ENCODE measurements around the gene FERMT2.
A peak's percentile ranks its signal among the peaks of the same experiment; 100 is the strongest.

The FERMT2 gene

GRCh38 chr14:52827426-52827825 lies 123.4 kb downstream of the FERMT2 start:
- Histone ChIP-seq H3K27ac (no peak overlapping the region), H3K4me3 (ENCODE audit: low read depth, low read length) (no peak overlapping the region), H3K4me1 (no peaks in the 10 kb centered on the region), H3K4me2 (ENCODE audit: low read length) (no peak overlapping the region), H3K79me2 (no peaks in the 10 kb centered on the region), H2AFZ (no peak overlapping the region), H3K27me3 (ENCODE audit: control insufficient read depth, insufficient read depth, low read length) (no peaks in the 10 kb centered on the region), H3K9me3 (ENCODE audit: control insufficient read depth, low read length) (no peaks in the 10 kb centered on the region), H3K36me3 (ENCODE audit: control insufficient read depth, insufficient read depth, low read length) (no peaks in the 10 kb centered on the region), H3K9ac (no peak overlapping the region)
- no peak for TF ChIP-seq CTCF (IDR thresholded peaks at IDR 0.05)

- H3K9me3 ChIP-seq (ENCODE audit: control insufficient read depth, low read length) = no peaks in the 10 kb centered on the region
- no peak overlapping the region for H3K9ac ChIP-seq
- TF ChIP-seq CTCF (IDR thresholded peaks at IDR 0.05) = no peak
- H3K79me2 ChIP-seq = no peaks in the 10 kb centered on the region
- H3K4me1 ChIP-seq = no peaks in the 10 kb centered on the region
- no peak overlapping the region for H3K27ac ChIP-seq
- no peaks in the 10 kb centered on the region for H3K27me3 ChIP-seq (ENCODE audit: control insufficient read depth, insufficient read depth, low read length)
- H2AFZ ChIP-seq = no peak overlapping the region
- no peak overlapping the region for H3K4me3 ChIP-seq (ENCODE audit: low read depth, low read length)
- no peaks in the 10 kb centered on the region for H3K36me3 ChIP-seq (ENCODE audit: control insufficient read depth, insufficient read depth, low read length)
- H3K4me2 ChIP-seq (ENCODE audit: low read length) = no peak overlapping the region
Observed at GRCh38 chr14:52825085-52825484, 125.8 kb downstream of the FERMT2 start.

- no peaks in the 10 kb centered on the region for H3K4me1 ChIP-seq
- H3K79me2 ChIP-seq = no peaks in the 10 kb centered on the region
- H2AFZ ChIP-seq = peak overlapping the region; percentile 7
- H3K9ac ChIP-seq = no peak overlapping the region
- no peak overlapping the region for H3K27ac ChIP-seq
- no peaks in the 10 kb centered on the region for H3K36me3 ChIP-seq (ENCODE audit: control insufficient read depth, insufficient read depth, low read length)
- H3K9me3 ChIP-seq (ENCODE audit: control insufficient read depth, low read length) = no peaks in the 10 kb centered on the region
- no peak overlapping the region for H3K4me2 ChIP-seq (ENCODE audit: low read length)
- no peaks in the 10 kb centered on the region for H3K27me3 ChIP-seq (ENCODE audit: control insufficient read depth, insufficient read depth, low read length)
- no peak for TF ChIP-seq CTCF (IDR thresholded peaks at IDR 0.05)
- no peak overlapping the region for H3K4me3 ChIP-seq (ENCODE audit: low read depth, low read length)
Observed at GRCh38 chr14:52824462-52824861, 126.4 kb downstream of the FERMT2 start.

GRCh38 chr14:52821805-52822250 lies 129.0 kb downstream of the FERMT2 start:
- Histone ChIP-seq H3K27me3 (ENCODE audit: control insufficient read depth, insufficient read depth, low read length) (no peaks in the 10 kb centered on the region), H3K9ac (no peak overlapping the region), H3K4me2 (ENCODE audit: low read length) (no peak overlapping the region), H2AFZ (no peak overlapping the region), H3K9me3 (ENCODE audit: control insufficient read depth, low read length) (no peaks in the 10 kb centered on the region), H3K27ac (no peak overlapping the region), H3K79me2 (no peaks in the 10 kb centered on the region), H3K36me3 (ENCODE audit: control insufficient read depth, insufficient read depth, low read length) (no peaks in the 10 kb centered on the region), H3K4me1 (no peaks in the 10 kb centered on the region), H3K4me3 (ENCODE audit: low read depth, low read length) (no peak overlapping the region)
- no peak for TF ChIP-seq CTCF (IDR thresholded peaks at IDR 0.05)

GRCh38 chr14:52808101-52808500 lies 142.7 kb downstream of the FERMT2 start:
- no peaks in the 10 kb centered on the region for H3K9me3 ChIP-seq (ENCODE audit: control insufficient read depth, low read length)
- H2AFZ ChIP-seq = no peak overlapping the region
- no peak overlapping the region for H3K4me3 ChIP-seq (ENCODE audit: low read depth, low read length)
- no peak overlapping the region for H3K27ac ChIP-seq
- H3K79me2 ChIP-seq = no peaks in the 10 kb centered on the region
- H3K9ac ChIP-seq = no peak overlapping the region
- TF ChIP-seq CTCF (IDR thresholded peaks at IDR 0.05) = no peak
- H3K4me2 ChIP-seq (ENCODE audit: low read length) = no peak overlapping the region
- H3K27me3 ChIP-seq (ENCODE audit: control insufficient read depth, insufficient read depth, low read length) = no peaks in the 10 kb centered on the region
- no peaks in the 10 kb centered on the region for H3K4me1 ChIP-seq
- H3K36me3 ChIP-seq (ENCODE audit: control insufficient read depth, insufficient read depth, low read length) = no peaks in the 10 kb centered on the region

Data from parathyroid adenoma (tissue), 2 donors.